Daoy (cell line): Measurements from ENCODE around the gene CCDC174. TPM values are rescaled to one million over a fixed set of nuclear protein-coding genes. Genes with fewer than 3 reads are reported as not detected.
"Not testable (repeated sequence)": the region's sequence is repeated elsewhere in the genome, so short reads cannot be mapped to it uniquely, and the experiment has no call there.

Source experiments
- DNase-seq: peaks from one replicate; pipeline ENCODE4 v3.0.0-alpha.2; 2015; ENCODE audit warnings: low read depth
- total RNA-seq: library from RNA; depleted of rRNA; stranded (reverse); fragments of >200 nt; shearing (Covaris generic); gene quantifications from 2 replicates; pipeline ENCODE4 v1.2.3, GENCODE V29; 2014; rRNA removed

The CCDC174 gene
- total RNA-seq, result 10.1 and 21.3 TPM in 2 replicates

DNA sequence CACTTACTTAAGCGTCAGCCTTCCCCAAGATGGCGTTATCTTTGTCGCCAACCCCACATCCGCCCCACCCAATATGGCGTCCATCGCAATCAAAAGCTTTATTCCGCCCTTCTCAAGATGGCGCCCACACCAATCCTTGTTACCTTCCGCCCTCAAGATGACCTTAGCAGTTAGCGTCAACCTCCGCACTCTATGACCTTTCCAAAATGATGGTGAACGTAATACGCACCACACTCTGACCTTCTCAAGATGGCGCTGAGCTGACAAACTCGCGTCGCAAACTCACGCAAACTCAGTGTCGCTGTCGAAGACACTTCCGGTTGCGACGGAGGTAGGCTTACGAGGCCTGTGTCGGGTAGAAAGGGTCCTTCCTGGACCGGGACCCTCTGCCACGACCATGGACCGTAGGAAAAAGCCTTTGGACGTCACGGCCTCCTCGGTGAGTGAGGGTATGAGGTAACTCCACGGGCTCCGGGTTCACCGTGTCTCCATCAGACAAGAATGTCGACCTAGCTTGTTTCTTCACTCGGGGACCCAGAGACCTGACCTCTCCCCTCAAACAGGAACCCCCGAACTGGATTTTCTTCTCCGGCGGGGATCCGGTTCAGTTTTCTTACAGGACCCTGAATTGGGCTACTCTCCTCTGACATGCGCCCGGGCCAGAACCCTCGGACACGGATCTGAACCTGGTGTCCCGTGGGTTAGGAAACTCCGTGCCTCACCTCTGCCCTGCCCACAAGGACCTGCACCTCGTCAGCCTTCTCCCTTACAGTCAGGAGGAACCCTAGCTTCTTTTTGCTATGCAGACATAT, at the start of gene CCDC174:
TSS of gene CCDC174 (plus strand) at position 323 of the 812 bp plus-strand sequence. CDS start at position 398, 75 bp downstream.
- peak; percentile 96 for DNase-seq

DNA sequence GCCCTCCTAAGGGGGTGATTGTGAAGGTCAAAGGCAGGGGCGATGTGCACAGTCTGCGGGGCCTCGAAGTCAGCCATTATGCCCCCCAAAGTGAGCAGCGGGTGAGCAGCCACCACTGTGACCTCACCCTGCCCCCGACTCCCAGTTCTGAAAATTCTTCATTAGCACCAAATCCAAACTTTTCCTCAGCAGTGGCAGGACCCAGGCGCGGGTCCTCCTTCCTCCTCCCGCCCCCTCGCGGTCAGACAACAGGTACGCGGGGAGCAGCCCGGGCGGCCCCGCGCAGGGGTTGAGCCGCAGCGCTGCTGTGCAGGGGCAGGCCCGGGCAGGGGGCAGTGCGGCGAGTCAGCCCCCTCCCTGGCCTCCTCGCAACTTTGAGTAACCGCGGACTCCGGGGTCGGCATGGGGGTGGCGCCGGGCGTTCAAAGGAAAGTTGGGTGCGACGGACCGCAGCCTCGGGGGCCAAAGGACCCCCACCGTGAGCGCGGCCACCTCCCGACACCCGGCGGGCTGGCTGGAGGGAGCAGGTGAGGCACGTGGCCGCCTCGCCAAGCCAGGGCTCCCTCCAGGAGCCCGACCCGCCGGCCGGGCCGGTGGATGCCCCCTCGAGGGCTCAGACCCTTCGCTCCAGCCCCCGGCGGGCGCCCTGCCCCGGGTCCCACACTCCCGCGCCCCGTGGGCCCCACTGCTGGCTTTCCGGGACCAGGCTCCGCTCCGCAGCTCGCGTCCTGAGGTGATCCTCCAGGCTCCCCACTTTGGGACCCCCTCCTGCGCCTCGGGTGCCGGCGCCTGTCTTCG, 49.4 kb upstream of the CCDC174 start:
- DNase-seq, result no peak

GRCh38 chr3:14602804-14603644, 48.5 kb upstream of the CCDC174 start:
- no peak for DNase-seq

- DNase-seq, result peak; percentile 63
Measured at GRCh38 chr3:14605067-14605466, 46.5 kb upstream of the CCDC174 start.

- no peak for DNase-seq
Measured at GRCh38 chr3:14605744-14606143, 45.8 kb upstream of the CCDC174 start.

GRCh38 chr3:14606669-14607339, 44.8 kb upstream of the CCDC174 start:
- DNase-seq, result no peak

DNA sequence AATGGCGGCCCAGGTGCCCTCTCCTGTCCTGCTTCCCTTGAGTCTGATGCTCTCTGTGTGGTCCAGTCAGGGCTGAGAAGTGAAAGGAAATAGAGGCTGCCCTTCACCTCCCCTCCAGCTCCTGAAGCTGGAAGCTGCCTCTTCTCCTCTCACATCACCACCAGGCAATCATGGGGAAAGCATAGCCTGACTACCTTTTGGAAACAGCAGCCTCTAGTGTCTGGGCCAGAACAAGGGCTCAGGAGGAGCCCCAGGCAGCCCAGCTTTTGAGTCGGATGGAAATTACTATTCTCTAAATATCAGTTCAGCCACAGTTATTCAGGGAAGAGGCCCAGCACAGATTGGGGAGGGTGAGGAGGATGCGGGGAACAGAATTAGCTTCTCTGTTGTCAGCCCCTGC, 43.3 kb upstream of the CCDC174 start:
- DNase-seq, result no peak

DNA sequence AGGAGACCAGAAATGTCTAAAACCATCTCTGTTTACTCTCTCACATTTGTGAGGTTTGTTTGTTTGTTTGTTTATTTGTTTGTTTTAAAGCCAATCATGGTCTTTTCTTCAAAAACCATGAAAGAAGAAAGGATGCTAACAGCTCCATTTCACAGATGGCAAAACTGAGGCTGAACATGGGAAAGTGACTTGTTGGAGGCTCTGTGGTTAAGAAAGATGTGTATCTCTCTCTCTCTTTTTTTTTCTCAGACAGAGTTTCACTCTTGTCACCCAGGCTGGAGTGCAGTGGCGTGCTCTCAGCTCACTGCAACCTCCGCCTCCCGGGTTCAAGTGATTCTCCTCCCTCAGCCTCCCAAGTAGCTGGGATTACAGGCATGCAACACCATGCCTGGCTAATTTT, 42.5 kb upstream of the CCDC174 start:
- not testable (repeated sequence) for DNase-seq

DNA sequence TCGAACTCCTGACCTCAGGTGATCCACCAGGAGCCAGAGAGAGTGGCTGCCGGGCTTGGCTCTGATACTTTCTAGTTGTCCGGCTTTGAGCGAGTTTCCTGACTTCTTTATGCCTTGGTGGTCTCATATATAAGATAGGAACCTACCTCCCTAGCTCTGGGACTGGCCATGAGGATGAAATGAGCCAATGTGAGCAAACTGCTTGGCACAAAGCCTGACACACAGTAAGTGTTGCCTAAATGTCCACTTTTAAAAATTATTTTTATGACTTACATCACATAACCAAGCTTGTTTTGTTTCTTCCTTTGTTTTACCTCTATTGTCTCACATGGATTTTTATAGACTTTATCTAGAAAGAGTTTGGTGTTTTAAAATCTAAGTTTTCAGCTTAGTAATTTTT, 42.1 kb upstream of the CCDC174 start:
- DNase-seq, result no peak

DNA sequence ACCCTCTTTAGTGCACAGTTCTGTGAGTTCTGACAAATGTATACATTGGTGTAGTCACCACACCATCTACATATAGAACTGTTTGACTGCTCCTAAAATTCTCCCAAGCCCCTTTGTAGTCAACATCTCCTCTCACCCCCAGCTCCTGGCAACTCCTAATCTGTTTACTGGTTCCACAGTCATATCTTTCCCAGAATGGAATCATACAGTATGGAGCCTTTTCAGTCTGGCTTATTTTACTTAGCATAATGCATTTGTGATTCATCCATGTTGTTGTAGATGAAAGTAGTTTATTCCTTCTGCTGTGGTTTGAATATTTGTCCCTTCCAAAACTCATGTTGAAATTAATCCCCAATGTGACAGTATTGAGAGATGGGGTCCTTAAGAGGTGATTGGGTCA, 41.6 kb upstream of the CCDC174 start:
- DNase-seq, result no peak

DNA sequence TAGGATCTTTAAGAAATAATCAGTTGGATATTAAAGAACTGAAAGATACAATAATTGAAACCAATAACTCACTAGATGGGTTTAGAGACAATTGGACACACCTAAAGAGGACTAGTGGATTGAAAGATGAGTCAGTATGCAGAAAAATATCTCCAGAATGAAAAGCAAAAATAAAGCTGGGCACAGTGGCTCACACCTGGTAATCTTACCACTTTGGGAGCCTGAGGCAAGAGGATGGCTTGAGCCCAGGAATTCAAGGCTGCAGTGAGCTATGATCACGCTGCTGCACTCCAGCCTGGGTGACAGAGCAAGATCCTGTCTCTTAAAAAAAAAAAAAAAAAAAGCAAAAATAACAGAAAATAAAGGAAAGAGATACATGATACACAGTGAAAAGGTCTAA, 37.4 kb upstream of the CCDC174 start:
- no peak for DNase-seq

DNA sequence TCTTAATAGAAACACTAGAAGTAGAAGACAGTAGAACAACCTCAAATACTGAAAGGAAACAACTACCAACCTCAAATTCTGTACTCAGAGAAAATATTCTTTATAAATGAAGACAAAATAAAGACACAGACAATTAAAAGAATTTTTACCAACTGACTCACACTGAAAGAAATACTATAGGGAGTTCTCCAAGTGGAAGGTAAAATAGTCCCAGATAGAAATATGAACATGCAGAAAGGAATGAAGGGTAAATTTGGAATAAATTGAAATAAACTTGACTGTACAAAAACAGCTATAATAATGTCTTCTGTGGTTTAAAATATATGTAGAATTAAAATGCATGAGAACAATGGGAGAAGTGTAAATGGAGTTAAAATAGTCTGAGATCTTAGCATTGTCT, 36.7 kb upstream of the CCDC174 start:
- no peak for DNase-seq

DNA sequence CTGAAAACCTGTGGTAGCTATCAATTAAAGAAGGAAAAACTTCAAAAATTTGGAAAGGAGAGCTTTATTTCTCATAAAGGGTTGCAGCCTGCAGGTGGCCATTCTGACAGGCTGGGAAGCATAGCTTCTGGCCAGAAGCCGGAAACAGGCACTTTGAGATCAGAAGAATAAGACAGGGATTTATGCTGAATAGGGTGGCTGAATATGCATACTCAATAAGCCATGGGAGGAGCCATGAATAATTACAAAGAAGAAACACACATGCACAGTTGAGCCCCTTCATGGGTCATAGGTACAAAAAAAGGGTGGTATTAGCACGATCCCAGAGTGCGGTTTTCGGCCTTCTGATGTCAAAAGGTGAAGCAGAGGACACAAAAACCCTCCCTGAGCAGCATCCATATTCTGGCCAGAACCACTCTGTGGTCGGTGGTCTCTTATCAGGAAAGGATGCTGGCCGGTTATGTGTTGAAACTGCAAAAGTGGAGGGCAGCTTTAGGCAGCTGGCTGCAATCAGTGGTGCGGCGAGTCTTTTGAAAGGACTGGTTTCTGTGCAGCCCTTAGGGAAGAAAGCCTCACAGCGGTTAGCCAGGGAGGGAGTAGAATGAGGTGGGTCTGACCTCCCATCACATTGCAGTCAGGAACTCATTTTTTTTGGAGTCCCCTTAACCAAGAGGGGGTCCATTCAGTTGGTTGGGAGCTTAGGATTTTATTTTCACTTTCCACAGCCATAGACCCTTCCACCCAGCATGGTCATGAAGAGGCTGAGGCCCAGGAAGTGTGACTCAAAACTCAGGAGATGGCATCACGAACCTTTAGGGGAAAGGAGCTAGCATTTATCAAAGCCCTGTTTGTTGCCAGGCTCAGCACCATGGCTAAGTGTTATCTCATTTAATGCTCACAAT, 34.7 kb upstream of the CCDC174 start:
- DNase-seq, result no peak

GRCh38 chr3:14617508-14618023, 34.0 kb upstream of the CCDC174 start:
- DNase-seq, result no peak

DNA sequence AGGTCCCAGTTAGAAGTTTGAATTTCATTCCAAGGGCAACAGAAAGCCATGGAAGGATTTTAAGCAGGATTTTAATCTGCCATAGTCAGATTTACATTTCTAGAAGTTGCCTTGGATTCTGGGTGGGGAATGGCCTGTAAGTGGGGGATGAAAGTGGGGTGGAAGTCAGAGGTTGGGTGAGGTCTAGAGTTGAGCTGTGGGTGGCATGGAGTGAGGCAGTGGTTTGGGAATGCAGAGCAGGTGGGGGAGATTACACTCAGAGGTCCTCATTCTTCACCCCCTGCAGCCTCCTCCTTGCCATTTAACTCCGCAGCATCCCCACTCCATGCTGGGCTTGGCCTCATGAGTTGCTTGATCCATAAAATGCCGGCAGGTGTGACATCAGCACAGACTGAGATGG, 32.0 kb upstream of the CCDC174 start:
- DNase-seq, result no peak

DNA sequence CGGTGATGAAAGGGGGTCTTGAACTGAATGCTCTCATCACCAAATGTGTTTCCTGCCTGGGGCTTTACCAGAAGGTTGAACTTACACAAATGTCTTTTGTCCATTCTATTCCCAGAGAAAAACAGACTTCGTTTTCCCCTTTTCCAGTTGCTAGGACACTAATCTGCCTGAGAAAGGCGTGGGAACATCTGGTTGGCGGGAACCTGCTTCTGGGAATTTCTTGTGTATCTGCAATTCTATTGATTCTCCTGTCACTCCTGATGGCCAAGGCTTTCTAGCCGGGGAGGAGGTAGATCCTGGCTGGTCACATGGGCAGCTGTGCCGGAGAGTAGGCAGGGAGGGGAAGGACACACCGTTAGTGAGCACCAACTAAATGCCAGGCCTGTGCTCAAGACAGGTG, 31.1 kb upstream of the CCDC174 start:
- no peak for DNase-seq

- no peak for DNase-seq
Measured at GRCh38 chr3:14621093-14621492, 30.5 kb upstream of the CCDC174 start.

DNA sequence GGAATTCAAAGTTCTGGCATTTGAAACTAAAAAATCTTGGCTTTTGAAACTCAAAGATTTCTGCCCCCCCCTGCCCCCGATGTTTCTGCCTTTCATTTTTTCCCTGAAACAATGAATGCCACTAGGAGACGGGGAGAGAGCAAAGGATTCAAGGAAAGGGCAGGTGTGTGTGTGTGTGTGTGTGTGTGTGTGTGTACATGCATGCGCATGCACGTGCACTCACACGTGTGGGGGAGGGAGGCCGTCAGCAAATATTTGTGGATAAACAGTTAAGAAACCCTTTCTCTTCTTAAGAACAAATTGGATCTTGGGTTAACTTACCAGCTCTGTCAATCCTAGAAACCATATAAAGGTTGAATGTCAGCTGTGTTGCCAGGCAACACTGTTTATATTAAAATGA, 29.2 kb upstream of the CCDC174 start:
- DNase-seq, result no peak

GRCh38 chr3:14623569-14624051, 28.0 kb upstream of the CCDC174 start:
- DNase-seq, result no peak

DNA sequence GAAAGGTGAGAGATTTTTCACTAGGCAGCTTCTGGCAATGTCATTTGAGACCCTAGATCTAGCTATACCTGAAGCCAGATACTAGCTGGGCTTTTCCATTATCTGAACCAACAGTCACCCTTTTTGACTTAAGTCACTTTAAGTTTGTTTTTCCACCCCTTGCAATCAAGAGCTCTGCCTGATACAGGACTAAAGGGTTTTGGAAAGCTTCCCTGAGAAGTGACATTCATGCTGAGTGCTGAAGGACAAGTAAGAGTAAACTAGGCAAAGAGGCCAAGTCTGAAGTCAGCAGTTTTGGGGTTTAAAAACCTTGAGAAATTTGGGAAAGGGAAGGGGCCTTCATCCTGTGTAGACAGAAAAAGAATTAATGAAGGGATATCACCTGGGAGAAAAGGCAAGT, 27.1 kb upstream of the CCDC174 start:
- no peak for DNase-seq
